Stimulated activated CD4-positive, alpha-beta T cell treated with anti-CD3 and anti-CD28 coated beads, TNF-alpha, amount 100 ng/mL, for 1 hour (primary cell): ENCODE data around the gene APOE.
"Not testable (repeated sequence)": the region's sequence is repeated elsewhere in the genome, so short reads cannot be mapped to it uniquely, and the experiment has no call there.

Experiments
- DNase-seq, 3 donors: peaks; one replicate each; pipeline ENCODE4 v3.0.0-alpha.2; 2020; ENCODE audit warnings: low read depth in 3 of 3, low spot score in 1 of 3

The APOE gene

DNA sequence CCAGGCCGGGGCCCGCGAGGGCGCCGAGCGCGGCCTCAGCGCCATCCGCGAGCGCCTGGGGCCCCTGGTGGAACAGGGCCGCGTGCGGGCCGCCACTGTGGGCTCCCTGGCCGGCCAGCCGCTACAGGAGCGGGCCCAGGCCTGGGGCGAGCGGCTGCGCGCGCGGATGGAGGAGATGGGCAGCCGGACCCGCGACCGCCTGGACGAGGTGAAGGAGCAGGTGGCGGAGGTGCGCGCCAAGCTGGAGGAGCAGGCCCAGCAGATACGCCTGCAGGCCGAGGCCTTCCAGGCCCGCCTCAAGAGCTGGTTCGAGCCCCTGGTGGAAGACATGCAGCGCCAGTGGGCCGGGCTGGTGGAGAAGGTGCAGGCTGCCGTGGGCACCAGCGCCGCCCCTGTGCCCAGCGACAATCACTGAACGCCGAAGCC is 3.3 kb downstream of the APOE start:
- DNase-seq: no peak

GRCh38 chr19:44909775-44910174 is 4.2 kb downstream of the APOE start:
- DNase-seq: no peak

DNA sequence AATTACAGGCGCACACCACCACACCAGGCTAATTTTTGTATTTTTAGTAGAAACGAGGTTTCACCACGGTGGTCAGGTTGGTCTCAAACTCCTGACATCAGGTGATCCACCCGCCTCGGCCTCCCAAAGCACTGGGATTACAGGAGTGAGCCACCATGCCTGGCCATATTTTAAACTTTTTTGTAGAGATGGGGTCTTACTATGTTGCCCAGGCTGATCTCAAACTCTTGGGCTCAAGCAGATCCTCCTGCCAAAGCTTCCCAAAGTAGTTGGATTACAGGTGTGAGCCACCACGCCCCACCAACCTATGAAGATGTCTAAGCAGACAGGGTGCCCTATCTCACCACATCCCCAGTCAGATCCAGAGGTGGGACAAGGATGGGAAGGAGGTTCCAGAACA is 6.3 kb downstream of the APOE start:
- DNase-seq: not testable (repeated sequence)

GRCh38 chr19:44912854-44913253 is 7.3 kb downstream of the APOE start:
- no peak for DNase-seq

DNA sequence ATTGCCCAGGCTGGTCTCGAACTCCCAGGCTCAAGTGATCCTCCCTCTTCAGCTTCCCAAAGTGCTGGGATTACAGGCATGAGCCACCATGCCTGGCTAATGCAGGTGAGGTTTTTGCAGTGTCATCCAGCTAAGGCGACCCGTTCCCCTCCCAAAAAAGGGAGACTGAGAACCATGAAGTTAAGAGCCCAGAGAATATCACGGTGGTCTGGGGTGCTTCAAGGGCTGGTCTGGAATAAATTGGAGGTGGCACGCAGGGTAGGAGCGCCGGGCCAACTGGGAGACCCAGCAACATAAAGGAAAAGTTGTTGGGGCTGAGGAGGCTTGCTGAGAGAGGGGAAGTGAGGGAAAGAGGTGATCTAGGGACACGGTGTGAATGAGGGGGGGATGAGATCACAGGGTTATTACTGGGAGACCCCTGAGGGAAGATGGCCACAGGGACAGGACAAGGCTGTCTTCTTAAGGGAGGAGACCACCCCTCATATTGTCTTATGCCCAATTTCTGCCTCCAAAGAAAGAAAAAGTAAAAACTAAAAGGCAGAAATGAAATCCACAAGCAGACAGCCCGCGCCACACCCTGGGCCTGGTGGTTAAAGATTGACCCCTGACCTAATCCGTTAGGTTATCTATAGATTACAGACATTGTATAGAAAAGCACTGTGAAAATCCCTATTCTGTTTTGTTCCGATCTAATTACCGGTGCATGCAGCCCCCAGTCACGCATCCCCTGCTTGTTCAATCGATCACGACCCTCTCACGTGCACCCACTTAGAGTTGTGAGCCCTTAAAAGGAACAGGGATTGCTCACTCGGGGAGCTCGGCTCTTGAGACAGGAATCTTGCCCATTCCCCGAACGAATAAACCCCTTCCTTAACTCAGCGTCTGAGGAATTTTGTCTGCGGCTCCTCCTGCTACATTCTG is 8.2 kb downstream of the APOE start:
- not testable (repeated sequence) for DNase-seq

- DNase-seq: peak in 2 of 3 donors; percentile 40 to 59
Observed at GRCh38 chr19:44914433-44915206, 9.0 kb downstream of the APOE start, which contains the start of gene APOC1. Gene APOC1, plus strand, starts transcription at chr19:44914608. Its CDS starts 284 bp downstream, at chr19:44914892.

DNA sequence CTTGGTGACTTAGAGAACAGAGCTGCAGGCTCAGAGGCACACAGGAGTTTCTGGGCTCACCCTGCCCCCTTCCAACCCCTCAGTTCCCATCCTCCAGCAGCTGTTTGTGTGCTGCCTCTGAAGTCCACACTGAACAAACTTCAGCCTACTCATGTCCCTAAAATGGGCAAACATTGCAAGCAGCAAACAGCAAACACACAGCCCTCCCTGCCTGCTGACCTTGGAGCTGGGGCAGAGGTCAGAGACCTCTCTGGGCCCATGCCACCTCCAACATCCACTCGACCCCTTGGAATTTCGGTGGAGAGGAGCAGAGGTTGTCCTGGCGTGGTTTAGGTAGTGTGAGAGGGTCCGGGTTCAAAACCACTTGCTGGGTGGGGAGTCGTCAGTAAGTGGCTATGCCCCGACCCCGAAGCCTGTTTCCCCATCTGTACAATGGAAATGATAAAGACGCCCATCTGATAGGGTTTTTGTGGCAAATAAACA is 18.7 kb downstream of the APOE start:
- DNase-seq: no peak

GRCh38 chr19:44925114-44925891 is 19.7 kb downstream of the APOE start:
- DNase-seq: no peak

GRCh38 chr19:44926245-44927077 is 20.9 kb downstream of the APOE start:
- not testable (repeated sequence) for DNase-seq

DNA sequence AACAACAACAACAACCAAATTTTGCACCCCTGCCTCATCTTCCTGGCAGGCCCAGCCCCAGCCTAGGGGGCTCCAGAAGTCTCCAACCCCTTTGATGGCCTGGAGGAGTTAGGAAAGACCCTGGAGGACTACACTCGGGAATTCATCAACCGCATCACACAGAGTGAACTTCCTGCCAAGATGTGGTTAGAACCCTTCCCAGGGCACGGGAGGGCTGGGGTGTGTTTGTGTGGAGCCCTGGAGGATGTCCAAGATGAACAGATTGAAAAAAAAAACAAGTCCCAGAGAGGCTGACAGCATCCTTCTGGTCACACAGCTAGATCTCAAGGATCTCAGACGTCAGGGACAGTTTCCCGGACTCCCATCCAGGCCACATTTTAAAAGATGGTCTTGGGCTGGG is 22.1 kb downstream of the APOE start:
- no peak for DNase-seq

GRCh38 chr19:44930088-44930487 is 24.5 kb downstream of the APOE start:
- no peak for DNase-seq

DNA sequence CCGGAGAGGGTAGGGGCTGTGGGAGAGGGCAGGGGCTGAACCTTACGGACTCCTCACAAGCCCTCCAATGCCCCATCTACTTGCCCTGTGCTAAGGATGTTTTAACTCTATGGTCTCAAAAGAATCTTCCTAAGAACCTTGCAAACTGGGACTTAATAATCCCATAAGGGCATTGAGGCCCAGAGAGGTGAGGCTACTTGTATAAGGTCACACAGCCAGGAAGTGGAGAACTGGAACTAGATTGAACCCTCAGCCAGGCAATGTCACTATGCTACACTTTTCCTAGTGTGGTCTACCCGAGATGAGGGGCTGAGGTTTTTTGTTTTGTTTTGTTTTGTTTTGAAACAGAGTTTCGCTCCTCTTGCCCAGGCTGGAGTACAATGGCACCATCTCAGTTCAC is 25.9 kb downstream of the APOE start:
- no peak for DNase-seq

DNA sequence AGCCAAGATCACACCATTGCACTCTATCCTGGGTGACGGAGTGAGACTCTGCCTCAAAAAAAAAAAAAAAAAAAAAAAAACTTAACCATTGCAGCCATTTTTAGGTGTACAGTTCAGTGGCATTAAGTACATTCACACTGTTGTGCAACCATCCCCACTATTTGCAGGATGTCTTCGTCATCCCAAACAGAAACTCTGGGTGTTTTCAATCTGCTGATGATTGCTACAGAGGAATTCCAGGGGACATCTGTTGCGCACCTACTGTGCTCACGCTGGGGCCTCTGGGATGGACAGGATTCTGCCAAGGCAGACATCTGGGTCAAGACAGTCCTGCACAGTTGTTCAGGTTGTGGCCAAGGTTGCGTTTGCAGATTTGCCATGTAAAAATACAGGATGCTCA is 34.1 kb downstream of the APOE start:
- no peak for DNase-seq

DNA sequence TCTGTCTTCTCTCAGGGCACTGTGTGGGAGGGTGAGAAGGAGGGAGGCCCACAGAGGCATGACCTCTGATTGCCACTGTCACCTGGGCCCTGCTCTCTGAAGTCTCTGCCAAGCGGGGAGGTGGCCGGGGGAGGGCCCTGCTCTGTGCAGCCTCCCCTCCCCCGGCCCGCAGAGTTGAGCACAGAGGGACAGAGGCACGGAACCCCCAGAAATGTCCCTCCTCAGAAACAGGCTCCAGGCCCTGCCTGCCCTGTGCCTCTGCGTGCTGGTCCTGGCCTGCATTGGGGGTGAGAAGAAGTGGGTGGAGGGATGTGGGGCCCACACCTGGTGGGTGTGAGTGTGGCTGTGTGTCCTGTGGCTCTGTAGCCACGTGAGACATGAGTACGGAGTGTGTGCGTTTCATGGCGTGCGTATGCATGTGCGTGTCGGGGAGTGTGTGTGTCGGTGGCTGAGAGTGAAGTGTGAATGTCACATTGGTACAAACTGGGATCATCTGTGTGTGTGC is 36.5 kb downstream of the APOE start, which contains the start of gene APOC4:
Gene APOC4, plus strand, starts transcription at position 171 of the 505 bp plus-strand sequence. Its CDS starts 41 bp downstream, at position 212.
- DNase-seq: no peak

DNA sequence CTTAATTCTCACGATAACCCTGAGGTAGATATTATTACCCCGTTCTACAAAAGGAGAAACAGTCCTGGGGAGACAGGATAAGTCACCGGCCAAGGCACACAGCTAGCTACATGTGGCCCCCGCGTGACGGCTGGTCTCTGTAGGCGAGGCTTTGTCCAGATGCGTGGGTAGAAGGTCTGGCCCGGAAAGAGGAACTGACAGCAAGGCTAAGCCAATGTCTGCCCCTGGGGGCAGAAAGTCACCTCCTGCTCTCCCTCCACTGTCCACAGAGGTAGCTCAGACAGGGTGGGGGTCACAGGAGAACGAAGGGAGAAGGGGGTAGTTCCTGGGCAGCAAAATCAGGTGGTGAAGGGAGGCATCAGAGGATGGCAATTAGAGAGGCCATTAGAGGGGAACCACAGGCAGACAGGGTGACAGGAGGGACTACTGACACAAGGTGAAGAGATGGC is 38.2 kb downstream of the APOE start:
- DNase-seq: no peak

DNA sequence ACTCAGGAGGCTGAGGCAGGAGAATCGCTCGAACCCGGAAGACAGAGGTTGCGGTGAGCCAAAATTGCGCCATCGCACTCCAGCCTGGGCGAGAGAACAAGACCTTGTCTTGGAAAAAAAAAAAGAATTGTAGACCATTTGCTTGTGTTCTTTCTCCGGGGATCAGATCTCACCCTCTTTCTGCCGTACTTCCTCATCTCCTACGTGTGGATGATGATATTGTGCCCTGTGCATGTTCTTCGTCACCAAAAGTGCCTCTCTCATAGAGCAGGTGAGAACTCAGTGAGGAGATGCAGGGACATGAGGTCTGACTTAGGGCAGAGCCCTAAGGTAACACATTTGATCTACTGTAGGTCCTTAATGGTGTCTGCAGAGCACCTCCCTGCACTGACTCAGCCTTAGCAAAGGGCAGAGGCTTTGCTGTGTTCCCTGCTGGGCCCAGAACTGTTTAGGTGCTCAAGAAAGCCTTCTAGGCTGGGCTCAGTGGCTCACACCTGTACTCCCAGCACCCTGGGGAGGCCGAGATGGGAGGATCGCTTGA is 41.5 kb downstream of the APOE start:
- DNase-seq: no peak

GRCh38 chr19:44948237-44948636 is 42.6 kb downstream of the APOE start:
- DNase-seq: no peak

- DNase-seq: no peak
Observed at GRCh38 chr19:44948763-44949374, 43.3 kb downstream of the APOE start.

GRCh38 chr19:44949550-44949949 is 44.0 kb downstream of the APOE start:
- DNase-seq: no peak
